Sciatic nerve (tissue), 2 donors: ENCODE measurements around the gene CD101. TPM values are rescaled to one million over a fixed set of nuclear protein-coding genes. Genes with fewer than 3 reads are reported as not detected.

Experiments
- ATAC-seq: fragments of 200-7000 bp; cut with Tn5 transposase; one replicate; pipeline ENCODE4 v1.9.1; 2020; ENCODE audit warnings: mild to moderate bottlenecking, moderate library complexity
- DNase-seq: peaks from one replicate; pipeline ENCODE4 v3.0.0-alpha.2; 2020; ENCODE audit warnings: low spot score
- intact Hi-C: fragments of 100-400 bp; cut with DNase I; formaldehyde crosslinking; loops from one replicate; pipeline ENCODE4 v1.14.2; 2022
- total RNA-seq: library from RNA; stranded (reverse); fragmentation: NEBNext Ultra II Directional; extraction: Animal tissue kit (Norgen Biotek cat#: 25700); gene quantifications from one replicate; pipeline ENCODE4 v1.2.1, GENCODE V29; 2021
- donor health status: DM: no; HTN: no; CAD: no.
- donor health status: DM: no; HTN: no; CAD: no.

Gene CD101
- total RNA-seq, 1 donor from 2014 or later: 1.0 TPM

GRCh38 chr1:117069220-117069844 lies 67.8 kb downstream of the CD101 start:
- intact Hi-C loops: no loop called here
- no peak for DNase-seq
- no peak for ATAC-seq

DNA sequence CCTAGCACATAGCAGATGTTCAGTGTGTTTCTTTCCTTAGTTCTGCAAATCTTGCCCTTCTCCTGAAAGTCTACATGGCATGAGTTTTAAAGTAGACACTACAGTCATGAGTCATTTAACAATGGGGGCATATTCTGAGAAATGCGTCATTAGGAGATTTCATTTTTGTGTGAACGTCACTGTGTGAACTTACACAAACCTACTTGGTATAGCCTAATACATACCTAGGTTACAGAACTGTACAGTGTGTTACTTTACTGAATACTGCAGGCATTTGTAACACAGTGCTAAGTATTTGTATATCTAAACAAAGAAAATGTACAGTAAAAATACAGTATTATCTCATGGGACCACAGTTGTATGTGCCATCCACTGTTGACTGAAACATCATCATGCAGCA lies 68.6 kb downstream of the CD101 start:
- DNase-seq (no peak), ATAC-seq (no peak)
- intact Hi-C loops: no loop called here

- ATAC-seq: no peak
- intact Hi-C loops: no loop called here
- no peak for DNase-seq
Measured at GRCh38 chr1:117076648-117077047, 75.1 kb downstream of the CD101 start.

DNA sequence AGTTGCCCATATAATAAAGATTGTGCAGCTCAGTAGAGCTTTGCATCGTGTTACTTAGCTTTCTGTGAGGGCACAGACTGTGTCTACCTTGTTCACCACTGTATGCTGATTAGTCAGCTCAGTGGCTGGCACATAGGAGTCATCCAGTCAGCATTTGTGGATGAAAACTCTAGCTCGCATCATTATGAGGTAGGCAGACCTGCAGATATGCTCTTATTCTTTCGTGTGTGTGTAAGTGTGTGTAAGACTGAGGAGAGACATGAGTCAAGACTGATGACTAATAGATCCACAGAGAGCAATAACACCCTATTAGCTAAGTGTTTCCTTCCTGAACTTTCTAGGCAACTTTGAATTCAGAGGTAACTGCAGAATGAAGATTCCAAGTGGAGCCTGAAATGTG lies 75.7 kb downstream of the CD101 start:
- intact Hi-C loops: no loop called here
- ATAC-seq (no peak), DNase-seq (no peak)

- no peak for DNase-seq
- no peak for ATAC-seq
- intact Hi-C loops: loop anchor here (10.0 kb wide), 1 partner anchor 205 kb away; no protein-coding TSS in a partner anchor
Measured at GRCh38 chr1:117079737-117080136, 78.2 kb downstream of the CD101 start.

- ATAC-seq (no peak), DNase-seq (no peak)
- intact Hi-C loops: loop anchor here (10.0 kb wide), 1 partner anchor 201 kb away; no protein-coding TSS in a partner anchor
Measured at GRCh38 chr1:117084231-117084630, 82.7 kb downstream of the CD101 start.

Other genes with a start within 250 kb of the CD101 start
- 2.1 TPM for gene CD2, start 247.3 kb upstream of the CD101 start, total RNA-seq
- 20.4 TPM for gene PTGFRN, start 91.8 kb upstream of the CD101 start, total RNA-seq
- 15.3 TPM for gene TTF2, start 58.6 kb downstream of the CD101 start, total RNA-seq
- 9.0 TPM for gene TRIM45, start 120.0 kb downstream of the CD101 start, total RNA-seq
- not detected for gene VTCN1, start 209.2 kb downstream of the CD101 start, total RNA-seq